ENCODE measurements around the gene SERPINA1.

- TF ChIP-seq CBFB (CRISPR knock-in tag; IDR thresholded peaks at IDR 0.05; ENCODE audit: low read depth) (no peak), CTCF (IDR thresholded peaks at IDR 0.05) (no peak), IRF2 (CRISPR knock-in tag; IDR thresholded peaks at IDR 0.05; ENCODE audit: borderline replicate concordance, low read depth) (no peak), TP53 (CRISPR knock-in tag; IDR thresholded peaks at IDR 0.05) (no peak), PREB (CRISPR knock-in tag; IDR thresholded peaks at IDR 0.05; ENCODE audit: borderline replicate concordance) (no peak)
These were observed 12.1 kb downstream of the SERPINA1 start for GRCh38 chr14:94376108-94376975.
